ENCODE results near the gene ZNF722. TPM values are rescaled to one million over a fixed set of nuclear protein-coding genes. Genes with fewer than 3 reads are reported as not detected.
"Not testable (repeated sequence)": the region's sequence is repeated elsewhere in the genome, so short reads cannot be mapped to it uniquely, and the experiment has no call there.

ZNF722 gene
- not detected for total RNA-seq
- long read RNA-seq, result 0 reads

DNA sequence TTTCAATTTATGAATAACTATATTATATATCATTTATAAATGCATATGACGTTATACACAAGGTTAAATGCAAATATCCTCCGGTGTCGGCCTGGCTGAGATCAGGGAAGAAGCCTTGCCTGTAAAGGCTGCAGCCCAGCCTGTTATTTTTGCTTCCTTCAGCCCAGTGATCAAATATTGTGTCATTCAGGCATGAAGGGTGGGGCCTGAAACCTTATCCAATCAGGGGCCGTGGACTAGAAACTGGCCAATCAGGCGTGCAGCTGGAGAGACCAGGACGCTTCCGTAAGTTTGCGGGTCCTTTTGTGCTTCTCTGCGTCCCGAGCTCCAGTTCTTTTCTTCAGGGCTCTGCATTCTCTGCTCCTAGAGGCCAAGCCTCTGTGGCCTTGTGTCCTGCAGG, at the start of gene ZNF722:
Gene ZNF722, plus strand, starts transcription at position 301 of the 400 bp plus-strand sequence. CDS start 113 bp downstream, outside the sequence.
- intact Hi-C loops (cut with DNase I), result no loop called here
- no peak for DNase-seq (ENCODE audit: low spot score)

GRCh38 chr7:63953181-63953580, 45.5 kb upstream of the ZNF722 start:
- intact Hi-C loops (cut with DNase I), result no loop called here
- DNase-seq (ENCODE audit: low spot score), result no peak

- intact Hi-C loops (cut with DNase I), result no loop called here
- no peak for DNase-seq (ENCODE audit: low spot score)
These were observed 30.0 kb upstream of the ZNF722 start for GRCh38 chr7:63968629-63969028.

- DNase-seq (ENCODE audit: low spot score); intact Hi-C loops (cut with DNase I): not testable (repeated sequence)
These were observed 16.8 kb downstream of the ZNF722 start for GRCh38 chr7:64015496-64015895.

DNA sequence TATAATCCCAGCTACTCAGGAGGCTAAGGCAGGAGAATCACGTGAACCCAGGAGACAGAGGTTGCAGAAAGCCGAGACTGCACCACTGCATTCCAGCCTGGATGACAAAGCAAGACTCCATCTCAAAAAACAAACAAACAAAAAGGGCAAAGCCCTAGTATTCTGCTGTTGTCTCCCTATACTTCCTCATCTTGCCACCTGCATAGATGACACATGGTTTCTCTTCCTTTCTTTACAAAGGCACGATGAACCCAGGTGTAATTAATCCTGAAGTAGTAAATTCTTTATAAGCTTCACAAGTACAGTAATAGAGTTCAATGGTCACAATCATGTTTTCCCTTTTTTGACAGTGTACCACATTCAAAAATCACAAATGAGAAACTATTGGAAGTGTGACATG, 36.7 kb downstream of the ZNF722 start:
- intact Hi-C loops (cut with DNase I), result no loop called here
- no peak for DNase-seq (ENCODE audit: low spot score)

DNA sequence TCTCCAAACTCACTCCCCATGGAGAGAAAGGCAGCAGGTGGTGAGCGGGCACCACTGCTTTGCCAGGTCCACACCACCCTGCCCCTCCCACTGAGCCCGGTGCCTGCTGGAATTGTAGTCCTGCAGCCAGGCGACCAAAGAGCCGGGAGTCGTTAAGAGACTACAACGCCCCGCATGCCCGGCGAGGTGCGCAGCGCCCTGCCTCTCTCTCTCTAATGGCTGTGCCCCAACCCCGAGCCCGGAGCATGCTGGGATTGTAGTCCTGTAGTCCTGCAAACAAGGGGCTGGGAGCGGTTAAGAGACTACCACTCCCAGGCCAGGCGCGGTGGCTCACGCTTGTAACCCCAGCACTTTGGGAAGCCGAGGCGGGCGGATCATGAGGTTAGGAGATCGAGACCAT, 38.4 kb downstream of the ZNF722 start:
- DNase-seq (ENCODE audit: low spot score), result no peak

DNA sequence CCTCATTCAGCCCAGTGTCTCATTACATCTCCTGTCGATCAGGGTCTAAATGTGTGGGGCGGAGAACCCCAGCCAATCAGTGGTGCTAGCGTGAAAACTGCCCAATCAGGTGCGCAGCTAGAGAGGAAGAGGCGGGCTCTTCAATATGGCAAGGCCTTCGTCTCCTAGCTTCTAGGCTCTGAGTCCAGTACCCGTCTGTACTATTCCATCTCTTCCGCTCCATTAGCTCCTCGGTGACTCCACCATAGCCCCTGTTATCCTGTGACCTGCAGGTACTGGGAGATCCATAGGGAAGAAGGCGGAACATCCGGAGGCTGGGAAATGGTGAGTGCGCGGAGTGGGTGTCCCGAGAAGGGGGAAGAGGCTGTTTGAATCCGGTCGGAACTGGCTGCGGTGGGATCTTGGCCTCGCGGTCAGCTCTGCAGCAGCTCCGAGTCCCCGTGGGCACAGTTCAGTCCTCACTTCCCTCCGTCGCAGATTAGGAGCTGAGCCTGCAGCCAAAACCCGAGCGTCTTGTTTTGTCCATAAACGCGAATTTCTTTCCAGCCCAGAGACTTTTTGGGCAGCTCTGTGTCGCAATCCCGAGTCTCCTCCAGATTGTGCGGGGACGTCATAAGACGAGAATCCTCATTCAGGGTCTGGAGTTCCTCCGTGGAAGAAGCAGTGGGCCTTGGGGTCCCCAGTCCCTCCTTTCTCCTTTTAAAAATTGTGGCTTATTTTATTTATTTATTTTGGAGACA, 46.8 kb downstream of the ZNF722 start, which contains the start of gene ZNF727:
Gene ZNF727, plus strand, starts transcription at position 134 of the 740 bp plus-strand sequence. Its CDS starts 188 bp downstream, at position 322.
- no peak for DNase-seq (ENCODE audit: low spot score)
- intact Hi-C loops (cut with DNase I), result loop anchor here (5.0 kb wide), 1 partner anchor 118 kb away; no protein-coding TSS in a partner anchor

More for the DNA sequence above, 38.4 kb downstream of the ZNF722 start:
- intact Hi-C loops (cut with DNase I), result no loop called here

DNA sequence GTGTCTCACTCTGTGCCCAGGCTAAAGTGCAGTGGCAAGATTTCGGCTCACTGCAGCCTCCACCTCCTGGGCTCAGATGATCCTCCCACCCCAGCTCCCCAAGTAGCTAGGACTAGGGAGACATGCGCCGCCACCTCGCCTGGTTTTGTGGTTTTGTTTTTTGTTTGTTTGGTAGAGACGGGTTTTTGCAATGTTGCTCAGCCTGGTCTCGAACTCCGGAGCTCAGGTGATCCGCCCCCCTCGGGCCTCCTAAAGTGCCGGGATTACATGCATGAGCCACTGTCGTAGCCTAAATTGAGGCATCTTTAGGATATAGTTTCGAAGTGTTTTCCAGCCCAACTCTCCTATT, 47.4 kb downstream of the ZNF722 start:
- intact Hi-C loops (cut with DNase I), result loop anchor here (5.0 kb wide), 1 partner anchor 119 kb away; no protein-coding TSS in a partner anchor

More for the DNA sequence above, 47.4 kb downstream of the ZNF722 start:
- no peak for DNase-seq (ENCODE audit: low spot score)

Other genes starting within 250 kb of the ZNF722 start
- 1.4 TPM for gene ZNF727, start 46.6 kb downstream of the ZNF722 start, total RNA-seq
- gene ZNF735, start 208.4 kb downstream of the ZNF722 start, total RNA-seq, result not detected
- not detected for gene ZNF679, start 229.6 kb downstream of the ZNF722 start, total RNA-seq